HEK293 (cell line): Measurements from ENCODE around the gene AKAP11.

Experiments used
- GLIS1 ChIP-seq: fragments of 450-650 bp; formaldehyde crosslinking; IDR thresholded peaks from 2 replicates; pipeline ENCODE4 v1.5.1; 2016; ENCODE audit warnings: missing biosample characterization, missing genetic modification characterization
- KLF9 ChIP-seq: fragments of 450-650 bp; formaldehyde crosslinking; IDR thresholded peaks from 2 replicates; pipeline ENCODE4 v1.5.1; 2016; ENCODE audit warnings: missing biosample characterization, missing genetic modification characterization, low read depth
- REST ChIP-seq: fragments of 450-650 bp; formaldehyde crosslinking; IDR thresholded peaks from 2 replicates; pipeline ENCODE4 v1.5.1; 2016; ENCODE audit warnings: missing biosample characterization, missing genetic modification characterization
- SCRT1 ChIP-seq: fragments of 450-650 bp; formaldehyde crosslinking; IDR thresholded peaks from 2 replicates; pipeline ENCODE4 v1.5.1; 2016; ENCODE audit warnings: missing biosample characterization, missing genetic modification characterization, borderline replicate concordance
- TCF7L2 ChIP-seq: IDR thresholded peaks from 2 replicates; pipeline ENCODE4 v1.6.1; 2011; ENCODE audit warnings: low read depth, mild to moderate bottlenecking, inconsistent platforms, low read length, moderate library complexity, borderline replicate concordance
- WT1 ChIP-seq: fragments of 450-650 bp; formaldehyde crosslinking; IDR thresholded peaks from 2 replicates; pipeline ENCODE4 v1.5.1; 2016; ENCODE audit warnings: missing biosample characterization, missing genetic modification characterization
- ZBTB21 ChIP-seq: fragments of 450-650 bp; formaldehyde crosslinking; IDR thresholded peaks from 2 replicates; pipeline ENCODE4 v1.5.1; 2017; ENCODE audit warnings: missing biosample characterization, missing genetic modification characterization
- ZBTB7A ChIP-seq: fragments of 450-650 bp; formaldehyde crosslinking; IDR thresholded peaks from 2 replicates; pipeline ENCODE4 v1.5.1; 2016; ENCODE audit warnings: low read depth, missing biosample characterization, missing genetic modification characterization
- ZEB2 ChIP-seq: fragments of 450-650 bp; formaldehyde crosslinking; IDR thresholded peaks from 2 replicates; pipeline ENCODE4 v1.5.1; 2016; ENCODE audit warnings: missing biosample characterization, missing genetic modification characterization
- ZFHX2 ChIP-seq: fragments of 450-650 bp; formaldehyde crosslinking; conservative IDR thresholded peaks from 2 replicates; pipeline ENCODE4 v1.5.1; 2016; ENCODE audit warnings: missing biosample characterization, missing genetic modification characterization
- ZFP69B ChIP-seq: fragments of 450-650 bp; formaldehyde crosslinking; IDR thresholded peaks from 2 replicates; pipeline ENCODE4 v1.5.1; 2016; ENCODE audit warnings: missing biosample characterization, missing genetic modification characterization
- ZNF221 ChIP-seq: fragments of 450-650 bp; formaldehyde crosslinking; IDR thresholded peaks from 2 replicates; pipeline ENCODE4 v1.5.1; 2017; ENCODE audit warnings: missing biosample characterization, missing genetic modification characterization, borderline replicate concordance
- ZNF24 ChIP-seq: fragments of 450-650 bp; formaldehyde crosslinking; IDR thresholded peaks from 2 replicates; pipeline ENCODE4 v1.5.1; 2016; ENCODE audit warnings: missing biosample characterization, missing genetic modification characterization
- ZNF324 ChIP-seq: fragments of 450-650 bp; formaldehyde crosslinking; IDR thresholded peaks from 2 replicates; pipeline ENCODE4 v1.5.1; 2016; ENCODE audit warnings: missing biosample characterization, missing genetic modification characterization
- ZNF350 ChIP-seq: fragments of 450-650 bp; formaldehyde crosslinking; IDR thresholded peaks from 2 replicates; pipeline ENCODE4 v1.5.0; 2017; ENCODE audit warnings: missing biosample characterization, mild to moderate bottlenecking, missing genetic modification characterization
- ZNF366 ChIP-seq: fragments of 450-650 bp; formaldehyde crosslinking; conservative IDR thresholded peaks from 2 replicates; pipeline ENCODE4 v1.5.1; 2016; ENCODE audit warnings: missing biosample characterization, missing genetic modification characterization
- ZNF398 ChIP-seq: fragments of 450-650 bp; formaldehyde crosslinking; IDR thresholded peaks from 2 replicates; pipeline ENCODE4 v1.5.1; 2017; ENCODE audit warnings: missing biosample characterization, missing genetic modification characterization
- ZNF433 ChIP-seq: fragments of 450-650 bp; formaldehyde crosslinking; IDR thresholded peaks from 2 replicates; pipeline ENCODE4 v1.5.1; 2016; ENCODE audit warnings: missing biosample characterization, missing genetic modification characterization, low read depth
- ZNF510 ChIP-seq: fragments of 450-650 bp; formaldehyde crosslinking; IDR thresholded peaks from 2 replicates; pipeline ENCODE4 v1.5.1; 2018; ENCODE audit warnings: mild to moderate bottlenecking, missing genetic modification characterization, missing biosample characterization; ENCODE audit not compliant: insufficient replicate concordance
- ZNF514 ChIP-seq: fragments of 450-650 bp; formaldehyde crosslinking; IDR thresholded peaks from 2 replicates; pipeline ENCODE4 v1.5.1; 2016; ENCODE audit warnings: missing biosample characterization, missing genetic modification characterization
- ZNF555 ChIP-seq: fragments of 450-650 bp; formaldehyde crosslinking; conservative IDR thresholded peaks from 2 replicates; pipeline ENCODE4 v1.5.1; 2017; ENCODE audit warnings: missing biosample characterization, mild to moderate bottlenecking, missing genetic modification characterization, inconsistent platforms
- ZSCAN23 ChIP-seq: fragments of 450-650 bp; formaldehyde crosslinking; IDR thresholded peaks from 2 replicates; pipeline ENCODE4 v1.5.1; 2016; ENCODE audit warnings: missing biosample characterization, missing genetic modification characterization
- TF ChIP-seq, protein P1 (sequence below): fragments of 450-650 bp; formaldehyde crosslinking; IDR thresholded peaks from 2 replicates; pipeline ENCODE4 v1.5.1; 2016; ENCODE audit warnings: missing biosample characterization, missing genetic modification characterization
- TF ChIP-seq, protein P2 (sequence below): fragments of 450-650 bp; formaldehyde crosslinking; IDR thresholded peaks from 2 replicates; pipeline ENCODE4; 2016; ENCODE audit warnings: missing biosample characterization, missing genetic modification characterization
- TF ChIP-seq, protein P3 (sequence below): fragments of 450-650 bp; formaldehyde crosslinking; IDR thresholded peaks from 2 replicates; pipeline ENCODE4 v1.5.1; 2016; ENCODE audit warnings: missing biosample characterization, missing genetic modification characterization
- TF ChIP-seq, protein P4 (sequence below): fragments of 450-650 bp; formaldehyde crosslinking; IDR thresholded peaks from 2 replicates; pipeline ENCODE4 v1.5.1; 2016; ENCODE audit warnings: missing biosample characterization, missing genetic modification characterization

The AKAP11 gene

DNA sequence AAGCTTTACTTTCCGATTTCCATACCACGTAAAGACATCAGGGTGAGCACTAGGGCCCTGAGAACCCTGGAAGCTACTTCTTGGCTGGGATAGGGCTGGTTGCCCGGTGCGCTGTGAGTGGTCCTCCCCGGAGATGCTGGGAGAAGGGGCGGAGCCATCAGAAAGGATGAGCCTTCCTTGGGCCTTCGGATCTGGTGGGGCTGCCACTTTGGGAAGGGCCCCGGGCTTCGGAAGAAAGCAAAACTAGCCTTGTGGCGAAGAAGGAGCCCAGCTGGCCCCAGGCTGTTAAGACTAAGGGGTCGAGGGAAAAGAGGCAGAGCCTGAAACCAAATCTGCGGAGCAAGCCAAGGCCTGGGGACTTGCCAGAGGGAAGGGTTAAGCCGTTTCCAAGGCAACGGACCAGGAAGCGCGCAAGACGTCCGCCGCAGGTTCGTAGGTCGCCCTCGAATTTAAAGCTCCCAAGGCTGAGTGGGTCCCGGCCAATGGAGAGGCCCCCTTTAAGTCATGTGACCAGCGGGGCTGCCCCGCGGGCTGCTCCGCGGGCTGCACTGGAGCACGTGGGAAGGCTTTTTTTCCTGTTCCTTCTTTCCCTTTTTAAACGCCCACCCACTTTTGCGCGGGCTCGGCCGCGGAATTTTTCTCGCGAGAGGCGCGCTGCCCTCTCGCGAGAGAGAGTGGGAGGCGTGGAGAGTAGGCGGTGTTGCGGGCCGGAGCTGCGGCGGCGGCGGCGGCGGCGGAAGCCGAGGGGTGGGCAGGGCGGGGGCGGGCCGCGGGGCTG is 426 bp upstream of the AKAP11 start (continued):
- TF ChIP-seq ZNF510 (no peak), WT1 (no peak), ZNF324 (tag by site-specific recombination) (0 out of 2 replicates have a peak, but pooled peaks have one; percentile 29), REST (no peak), ZFP69B (tag by site-specific recombination) (peak; percentile 100), ZNF514 (no peak), GLIS1 (tag by site-specific recombination) (no peak), ZBTB21 (tag by site-specific recombination) (0 out of 2 replicates have a peak, but pooled peaks have one; percentile 13), ZBTB7A (tag by site-specific recombination) (peak; percentile 57), ZFHX2 (peak; percentile 95), ZEB2 (tag by site-specific recombination) (peak; percentile 52; the same call in 1 of the 2 replicates), KLF9 (tag by site-specific recombination) (peak; percentile 59; the same call in 1 of the 2 replicates), TCF7L2 (no peak), ZNF555 (tag by site-specific recombination) (no peak), ZNF350 (tag by site-specific recombination) (no peak), ZNF24 (tag by site-specific recombination) (peak; percentile 63; the same call in 1 of the 2 replicates), SCRT1 (tag by site-specific recombination) (no peak), ZSCAN23 (tag by site-specific recombination) (no peak), ZNF398 (no peak), ZNF433 (no peak), ZNF366 (peak; percentile 93), ZNF221 (tag by site-specific recombination) (no peak)
- TF ChIP-seq, protein P1, sequence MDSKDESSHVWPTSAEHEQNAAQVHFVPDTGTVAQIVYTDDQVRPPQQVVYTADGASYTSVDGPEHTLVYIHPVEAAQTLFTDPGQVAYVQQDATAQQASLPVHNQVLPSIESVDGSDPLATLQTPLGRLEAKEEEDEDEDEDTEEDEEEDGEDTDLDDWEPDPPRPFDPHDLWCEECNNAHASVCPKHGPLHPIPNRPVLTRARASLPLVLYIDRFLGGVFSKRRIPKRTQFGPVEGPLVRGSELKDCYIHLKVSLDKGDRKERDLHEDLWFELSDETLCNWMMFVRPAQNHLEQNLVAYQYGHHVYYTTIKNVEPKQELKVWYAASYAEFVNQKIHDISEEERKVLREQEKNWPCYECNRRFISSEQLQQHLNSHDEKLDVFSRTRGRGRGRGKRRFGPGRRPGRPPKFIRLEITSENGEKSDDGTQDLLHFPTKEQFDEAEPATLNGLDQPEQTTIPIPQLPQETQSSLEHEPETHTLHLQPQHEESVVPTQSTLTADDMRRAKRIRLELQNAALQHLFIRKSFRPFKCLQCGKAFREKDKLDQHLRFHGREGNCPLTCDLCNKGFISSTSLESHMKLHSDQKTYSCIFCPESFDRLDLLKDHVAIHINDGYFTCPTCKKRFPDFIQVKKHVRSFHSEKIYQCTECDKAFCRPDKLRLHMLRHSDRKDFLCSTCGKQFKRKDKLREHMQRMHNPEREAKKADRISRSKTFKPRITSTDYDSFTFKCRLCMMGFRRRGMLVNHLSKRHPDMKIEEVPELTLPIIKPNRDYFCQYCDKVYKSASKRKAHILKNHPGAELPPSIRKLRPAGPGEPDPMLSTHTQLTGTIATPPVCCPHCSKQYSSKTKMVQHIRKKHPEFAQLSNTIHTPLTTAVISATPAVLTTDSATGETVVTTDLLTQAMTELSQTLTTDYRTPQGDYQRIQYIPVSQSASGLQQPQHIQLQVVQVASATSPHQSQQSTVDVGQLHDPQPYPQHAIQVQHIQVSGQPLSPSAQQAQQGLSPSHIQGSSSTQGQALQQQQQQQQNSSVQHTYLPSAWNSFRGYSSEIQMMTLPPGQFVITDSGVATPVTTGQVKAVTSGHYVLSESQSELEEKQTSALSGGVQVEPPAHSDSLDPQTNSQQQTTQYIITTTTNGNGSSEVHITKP (tag by site-specific recombination) = peak; percentile 65
- TF ChIP-seq, protein P2, sequence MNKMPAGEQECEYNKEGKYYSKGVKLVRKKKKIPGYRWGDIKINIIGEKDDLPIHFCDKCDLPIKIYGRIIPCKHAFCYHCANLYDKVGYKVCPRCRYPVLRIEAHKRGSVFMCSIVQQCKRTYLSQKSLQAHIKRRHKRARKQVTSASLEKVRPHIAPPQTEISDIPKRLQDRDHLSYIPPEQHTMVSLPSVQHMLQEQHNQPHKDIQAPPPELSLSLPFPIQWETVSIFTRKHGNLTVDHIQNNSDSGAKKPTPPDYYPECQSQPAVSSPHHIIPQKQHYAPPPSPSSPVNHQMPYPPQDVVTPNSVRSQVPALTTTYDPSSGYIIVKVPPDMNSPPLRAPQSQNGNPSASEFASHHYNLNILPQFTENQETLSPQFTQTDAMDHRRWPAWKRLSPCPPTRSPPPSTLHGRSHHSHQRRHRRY (tag by site-specific recombination) = no peak
- TF ChIP-seq, protein P3, sequence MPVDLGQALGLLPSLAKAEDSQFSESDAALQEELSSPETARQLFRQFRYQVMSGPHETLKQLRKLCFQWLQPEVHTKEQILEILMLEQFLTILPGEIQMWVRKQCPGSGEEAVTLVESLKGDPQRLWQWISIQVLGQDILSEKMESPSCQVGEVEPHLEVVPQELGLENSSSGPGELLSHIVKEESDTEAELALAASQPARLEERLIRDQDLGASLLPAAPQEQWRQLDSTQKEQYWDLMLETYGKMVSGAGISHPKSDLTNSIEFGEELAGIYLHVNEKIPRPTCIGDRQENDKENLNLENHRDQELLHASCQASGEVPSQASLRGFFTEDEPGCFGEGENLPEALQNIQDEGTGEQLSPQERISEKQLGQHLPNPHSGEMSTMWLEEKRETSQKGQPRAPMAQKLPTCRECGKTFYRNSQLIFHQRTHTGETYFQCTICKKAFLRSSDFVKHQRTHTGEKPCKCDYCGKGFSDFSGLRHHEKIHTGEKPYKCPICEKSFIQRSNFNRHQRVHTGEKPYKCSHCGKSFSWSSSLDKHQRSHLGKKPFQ (tag by site-specific recombination) = no peak
- TF ChIP-seq, protein P4, sequence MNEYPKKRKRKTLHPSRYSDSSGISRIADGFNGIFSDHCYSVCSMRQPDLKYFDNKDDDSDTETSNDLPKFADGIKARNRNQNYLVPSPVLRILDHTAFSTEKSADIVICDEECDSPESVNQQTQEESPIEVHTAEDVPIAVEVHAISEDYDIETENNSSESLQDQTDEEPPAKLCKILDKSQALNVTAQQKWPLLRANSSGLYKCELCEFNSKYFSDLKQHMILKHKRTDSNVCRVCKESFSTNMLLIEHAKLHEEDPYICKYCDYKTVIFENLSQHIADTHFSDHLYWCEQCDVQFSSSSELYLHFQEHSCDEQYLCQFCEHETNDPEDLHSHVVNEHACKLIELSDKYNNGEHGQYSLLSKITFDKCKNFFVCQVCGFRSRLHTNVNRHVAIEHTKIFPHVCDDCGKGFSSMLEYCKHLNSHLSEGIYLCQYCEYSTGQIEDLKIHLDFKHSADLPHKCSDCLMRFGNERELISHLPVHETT (tag by site-specific recombination) = no peak
